ENCODE results near the gene GABRG2.

- TF ChIP-seq CTCF (conservative IDR thresholded peaks at IDR 0.05; ENCODE audit: low read depth in 2 of 2) (no peak), NANOG (IDR thresholded peaks at IDR 0.05; ENCODE audit: borderline replicate concordance) (no peak), REST (IDR thresholded peaks at IDR 0.05; ENCODE audit: unreplicated experiment) (no peak), POLR2AphosphoS5 (IDR thresholded peaks at IDR 0.05; ENCODE audit: low read depth) (no peak)
These were observed 20.3 kb upstream of the GABRG2 start for GRCh38 chr5:162047279-162047678.

Measured in GM23338 (cell line).